PC-9 (cell line): ENCODE results near the gene GLIPR2. TPM values are rescaled to one million over a fixed set of nuclear protein-coding genes. Genes with fewer than 3 reads are reported as not detected.

Experiments used
- BruUV-seq: library from RNA; stranded (reverse); fragments of 400-500 nt; replicated peaks from 2 replicates; lab custom pipeline; 2021; lab: Mats Ljungman, UMichigan
- CTCF ChIA-PET: fragments of 300-600 bp; sonication (Branson Sonifier 250); formaldehyde crosslinking; loops from one replicate; lab custom pipeline; 2022; ENCODE audit warnings: antibody characterized with exemption; lab: Charles Lee
- POLR2A ChIA-PET: fragments of 300-600 bp; sonication (Branson Sonifier 250); formaldehyde crosslinking; loops from one replicate; lab custom pipeline; 2022; ENCODE audit warnings: antibody characterized with exemption; ENCODE audit not compliant: unreplicated experiment; lab: Charles Lee
- DNase-seq, 2 experiments: peaks; one replicate each; pipeline versions ENCODE4 v3.0.0 to v3.0.0-alpha.2; 2015 to 2022; ENCODE audit warnings: mixed read lengths in 1 of 2
- H2AFZ ChIP-seq: fragments of 200-600 bp; sonication (generic); 2 replicates; pipeline ENCODE4 v1.8.1; 2017; ENCODE audit warnings: antibody characterized with exemption
- H3F3A ChIP-seq: fragments of 200-600 bp; sonication (generic); 2 replicates; pipeline ENCODE4 v1.8.1; 2017; ENCODE audit warnings: antibody characterized with exemption, mild to moderate bottlenecking, low read depth; ENCODE audit not compliant: insufficient read depth
- H3K27ac ChIP-seq: fragments of 200-600 bp; sonication (generic); 2 replicates; pipeline ENCODE4 v1.6.1; 2016; ENCODE audit warnings: mixed run types
- H3K27me3 ChIP-seq: fragments of 200-600 bp; sonication (generic); 2 replicates; pipeline ENCODE4 v1.6.1; 2016; ENCODE audit warnings: low read depth, mixed run types; ENCODE audit not compliant: insufficient read depth
- H3K36me3 ChIP-seq: fragments of 200-600 bp; sonication (generic); 2 replicates; pipeline ENCODE4 v1.6.1; 2016; ENCODE audit warnings: low read depth, mixed run types
- H3K4me1 ChIP-seq: fragments of 200-600 bp; sonication (generic); replicated peaks from 2 replicates; pipeline ENCODE4 v1.6.1; 2016; ENCODE audit warnings: mixed run types; ENCODE audit not compliant: insufficient read depth
- H3K4me2 ChIP-seq: fragments of 200-600 bp; sonication (generic); 2 replicates; pipeline ENCODE4 v1.6.1; 2017; ENCODE audit warnings: mixed run types
- H3K4me3 ChIP-seq: fragments of 200-600 bp; sonication (generic); 2 replicates; pipeline ENCODE4 v1.6.1; 2016; ENCODE audit warnings: mixed run types
- H3K79me2 ChIP-seq: fragments of 200-600 bp; sonication (generic); 2 replicates; pipeline ENCODE4 v1.6.1; 2017; ENCODE audit warnings: low read depth, mixed run types
- H3K9me2 ChIP-seq: fragments of 200-600 bp; sonication (generic); 2 replicates; pipeline ENCODE4 v1.8.1; 2017; ENCODE audit warnings: mild to moderate bottlenecking; ENCODE audit not compliant: insufficient read depth
- H3K9me3 ChIP-seq: fragments of 200-600 bp; sonication (generic); 2 replicates; pipeline ENCODE4 v1.8.1; 2016; ENCODE audit warnings: low read depth; ENCODE audit not compliant: insufficient read depth
- H4K20me1 ChIP-seq: fragments of 200-600 bp; sonication (generic); 2 replicates; pipeline ENCODE4 v1.8.1; 2017; ENCODE audit not compliant: insufficient read depth
- EZH2 ChIP-seq: fragments of 200-600 bp; sonication (generic); IDR thresholded peaks from 2 replicates; pipeline ENCODE4 v1.8.0; 2017; ENCODE audit warnings: antibody characterized with exemption, low read depth
- intact Hi-C: fragments of 100-400 bp; cut with micrococcal nuclease; formaldehyde crosslinking; loops from one replicate; pipeline ENCODE4 v1.10.0; 2022; ENCODE audit not compliant: unreplicated experiment
- total RNA-seq: library from RNA; stranded (reverse); gene quantifications from 2 replicates; pipeline ENCODE4 v1.2.3, GENCODE V29; 2021
- TF ChIP-seq, protein P1 (sequence below): fragments of 200-600 bp; sonication (generic); conservative IDR thresholded peaks from 2 replicates; pipeline ENCODE4 v1.6.1; 2017; ENCODE audit warnings: mixed run types, antibody characterized with exemption, mild to moderate bottlenecking, moderate library complexity

The GLIPR2 gene
- total RNA-seq, 1 experiment from 2014 or later: 3.9 TPM

DNA sequence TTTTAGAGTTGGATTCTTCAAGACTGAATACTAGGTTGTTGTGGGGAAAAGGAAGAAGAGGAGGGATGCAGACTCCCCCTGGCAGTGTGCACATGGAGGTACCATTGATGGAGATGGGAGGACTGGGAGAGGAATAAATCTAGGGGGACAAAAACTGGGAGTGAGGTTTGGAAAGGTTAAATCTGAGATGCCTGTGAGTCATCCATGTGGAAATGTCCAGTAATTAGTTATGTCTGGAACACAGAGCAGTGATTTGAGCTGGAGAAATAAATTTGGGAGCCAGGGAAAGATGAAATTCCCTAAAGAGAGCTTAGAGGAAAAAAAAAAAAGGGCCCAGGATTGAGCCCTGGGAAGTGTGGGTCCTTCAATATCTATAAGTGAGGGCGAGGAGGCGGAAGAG lies 24.7 kb downstream of the GLIPR2 start:
- POLR2A ChIA-PET: no interaction called here
- Histone ChIP-seq H3K27me3 (no peaks in the 10 kb centered on the region), H3K9me2 (no peaks in the 10 kb centered on the region), H3K4me2 (no peak overlapping the region), H3K27ac (no peak overlapping the region), H3F3A (no peaks in the 10 kb centered on the region), H3K79me2 (no peaks in the 10 kb centered on the region), H3K9me3 (no peaks in the 10 kb centered on the region; the same call in 1 of the 2 replicates), H3K4me3 (no peak overlapping the region), H3K4me1 (peaks cover 14% of the 10 kb centered on the region), H4K20me1 (no peaks in the 10 kb centered on the region), H3K36me3 (no peaks in the 10 kb centered on the region), H2AFZ (no peak overlapping the region)
- intact Hi-C loops: no loop called here
- DNase-seq: no peak
- TF ChIP-seq, protein P1, sequence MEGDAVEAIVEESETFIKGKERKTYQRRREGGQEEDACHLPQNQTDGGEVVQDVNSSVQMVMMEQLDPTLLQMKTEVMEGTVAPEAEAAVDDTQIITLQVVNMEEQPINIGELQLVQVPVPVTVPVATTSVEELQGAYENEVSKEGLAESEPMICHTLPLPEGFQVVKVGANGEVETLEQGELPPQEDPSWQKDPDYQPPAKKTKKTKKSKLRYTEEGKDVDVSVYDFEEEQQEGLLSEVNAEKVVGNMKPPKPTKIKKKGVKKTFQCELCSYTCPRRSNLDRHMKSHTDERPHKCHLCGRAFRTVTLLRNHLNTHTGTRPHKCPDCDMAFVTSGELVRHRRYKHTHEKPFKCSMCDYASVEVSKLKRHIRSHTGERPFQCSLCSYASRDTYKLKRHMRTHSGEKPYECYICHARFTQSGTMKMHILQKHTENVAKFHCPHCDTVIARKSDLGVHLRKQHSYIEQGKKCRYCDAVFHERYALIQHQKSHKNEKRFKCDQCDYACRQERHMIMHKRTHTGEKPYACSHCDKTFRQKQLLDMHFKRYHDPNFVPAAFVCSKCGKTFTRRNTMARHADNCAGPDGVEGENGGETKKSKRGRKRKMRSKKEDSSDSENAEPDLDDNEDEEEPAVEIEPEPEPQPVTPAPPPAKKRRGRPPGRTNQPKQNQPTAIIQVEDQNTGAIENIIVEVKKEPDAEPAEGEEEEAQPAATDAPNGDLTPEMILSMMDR: no peak
- no peak for TF ChIP-seq EZH2
- BruUV-seq: no TSS peak
- CTCF ChIA-PET: no interaction called here

DNA sequence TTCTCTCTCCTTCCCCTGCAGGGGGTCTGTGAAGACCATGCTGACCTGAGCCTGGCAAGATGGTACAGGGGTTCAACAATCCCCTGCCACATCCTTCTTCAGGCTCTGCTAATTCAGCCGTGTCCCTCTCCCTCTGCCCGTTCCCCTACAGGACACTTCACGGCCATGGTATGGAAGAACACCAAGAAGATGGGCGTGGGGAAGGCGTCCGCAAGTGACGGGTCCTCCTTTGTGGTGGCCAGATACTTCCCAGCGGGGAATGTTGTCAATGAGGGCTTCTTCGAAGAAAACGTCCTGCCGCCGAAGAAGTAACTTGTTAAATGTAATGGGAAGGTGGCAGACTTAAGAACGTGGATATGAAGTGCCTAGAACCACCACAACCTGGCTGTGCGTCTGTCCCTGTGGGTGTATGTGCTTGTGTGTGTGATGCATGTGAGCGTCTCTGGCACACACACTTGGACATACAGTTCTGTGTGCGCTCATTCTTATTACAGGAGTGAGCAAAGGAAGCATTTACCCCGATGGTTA lies 25.7 kb downstream of the GLIPR2 start:
- no peak overlapping the region for H3K27ac ChIP-seq
- H2AFZ ChIP-seq: no peak overlapping the region
- intact Hi-C loops: no loop called here
- no peaks in the 10 kb centered on the region for H4K20me1 ChIP-seq
- no peaks in the 10 kb centered on the region for H3K79me2 ChIP-seq
- BruUV-seq: no TSS peak
- ChIA-PET CTCF (no interaction called here), POLR2A (no interaction called here)
- H3K9me3 ChIP-seq: no peaks in the 10 kb centered on the region
- H3K27me3 ChIP-seq: no peaks in the 10 kb centered on the region
- H3K36me3 ChIP-seq: no peaks in the 10 kb centered on the region
- TF ChIP-seq, protein P1: no peak
- no peak for TF ChIP-seq EZH2
- no peak for DNase-seq
- no peak overlapping the region for H3K4me2 ChIP-seq
- H3K4me1 ChIP-seq: peaks cover 14% of the 10 kb centered on the region
- H3F3A ChIP-seq: no peaks in the 10 kb centered on the region
- H3K9me2 ChIP-seq: no peaks in the 10 kb centered on the region
- no peak overlapping the region for H3K4me3 ChIP-seq

DNA sequence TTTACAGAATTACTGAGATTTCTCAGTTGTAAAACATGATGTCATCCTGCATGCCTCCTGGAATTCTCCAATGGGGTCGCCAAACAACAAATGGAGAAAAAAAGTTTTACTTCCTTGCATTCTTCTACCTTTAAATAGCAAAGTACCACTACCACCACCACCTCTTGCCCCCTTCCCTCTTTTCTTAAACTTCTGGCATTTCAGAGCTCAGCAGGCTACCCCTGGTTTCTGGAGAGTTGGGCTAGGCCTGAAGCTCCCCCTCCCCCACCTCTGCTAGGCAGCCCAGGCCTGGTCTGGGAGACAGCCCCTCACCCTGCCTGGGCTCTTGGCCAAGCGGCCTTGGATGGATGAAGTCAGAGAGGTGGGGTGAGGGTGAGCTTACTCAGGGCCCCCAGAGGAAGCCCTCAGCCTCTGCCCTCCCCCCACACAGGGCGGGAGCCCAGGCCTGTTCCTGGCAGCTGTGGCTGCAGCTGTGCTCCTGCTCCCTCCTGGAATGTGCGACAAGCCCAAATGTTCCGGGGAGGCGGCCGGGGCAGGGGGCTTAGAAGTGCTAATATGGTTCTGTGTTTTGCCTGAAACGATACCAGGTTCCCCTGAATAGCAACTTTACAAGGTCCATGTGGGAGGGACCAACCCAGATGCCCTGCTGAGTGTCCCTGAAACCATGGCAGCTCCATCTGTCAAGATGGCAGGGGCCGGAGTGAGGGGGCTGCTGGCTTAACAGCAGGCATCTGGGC lies 26.7 kb downstream of the GLIPR2 start:
- ChIA-PET CTCF (interaction anchor here (0.6 kb wide), 1 partner anchor 338 kb away, joined by 3 read pairs; no protein-coding TSS in a partner anchor), POLR2A (no interaction called here)
- no peak overlapping the region for H3K4me2 ChIP-seq
- TF ChIP-seq EZH2: no peak
- TF ChIP-seq, protein P1: no peak
- DNase-seq: no peak
- H4K20me1 ChIP-seq: no peaks in the 10 kb centered on the region
- no peaks in the 10 kb centered on the region for H3F3A ChIP-seq
- no peaks in the 10 kb centered on the region for H3K36me3 ChIP-seq
- H3K4me3 ChIP-seq: no peak overlapping the region
- H2AFZ ChIP-seq: no peak overlapping the region
- no peaks in the 10 kb centered on the region for H3K27me3 ChIP-seq
- H3K79me2 ChIP-seq: no peaks in the 10 kb centered on the region
- no peaks in the 10 kb centered on the region for H3K9me2 ChIP-seq
- no TSS peak for BruUV-seq
- intact Hi-C loops: no loop called here
- peaks cover 14% of the 10 kb centered on the region for H3K4me1 ChIP-seq
- H3K9me3 ChIP-seq: no peaks in the 10 kb centered on the region
- H3K27ac ChIP-seq: no peak overlapping the region
